ENCODE results near the gene ARL6IP6.
"Not testable (repeated sequence)": the region's sequence is repeated elsewhere in the genome, so short reads cannot be mapped to it uniquely, and the experiment has no call there.

ARL6IP6 gene

DNA sequence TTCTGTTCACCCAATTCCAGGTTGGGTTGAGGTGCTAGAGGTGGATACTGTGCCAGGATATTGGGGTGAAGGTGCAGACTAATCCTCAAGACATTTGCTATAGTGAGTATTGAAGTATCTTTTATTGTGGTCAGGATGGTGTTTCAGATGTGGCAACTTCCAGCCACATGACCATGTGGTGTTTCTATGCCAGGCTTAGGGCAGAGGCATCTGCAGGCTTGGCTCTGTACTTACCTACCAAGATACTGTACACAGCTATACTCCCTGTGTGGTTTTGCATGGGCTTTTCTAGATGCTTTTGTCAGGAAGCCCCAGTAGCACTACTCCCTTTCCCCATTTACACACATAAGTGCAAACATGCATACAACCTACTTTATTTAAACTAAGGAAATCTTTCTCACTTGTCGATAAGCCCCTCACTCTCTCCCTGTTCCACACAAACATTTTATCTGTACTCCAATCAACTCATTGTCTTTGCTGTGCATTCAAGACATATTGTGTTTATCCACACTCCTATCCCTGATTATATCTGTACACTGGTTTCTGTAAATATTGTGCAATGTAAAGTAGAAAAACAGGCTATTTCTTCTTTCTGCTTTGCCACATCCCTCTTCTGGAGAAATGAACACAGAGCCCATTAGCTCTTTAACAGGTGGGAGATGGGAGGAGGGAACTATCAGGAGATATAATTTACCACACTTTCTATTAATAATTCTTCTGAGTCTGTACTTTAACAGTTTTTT lies 12.3 kb downstream of the ARL6IP6 start:
- ChIA-PET CTCF (interaction anchor here (0.6 kb wide), 1 partner anchor 705 kb away, joined by 4 read pairs; no protein-coding TSS in a partner anchor), POLR2A (ENCODE audit: low non-redundant PET) (no interaction called here)
- TF ChIP-seq, protein P1, sequence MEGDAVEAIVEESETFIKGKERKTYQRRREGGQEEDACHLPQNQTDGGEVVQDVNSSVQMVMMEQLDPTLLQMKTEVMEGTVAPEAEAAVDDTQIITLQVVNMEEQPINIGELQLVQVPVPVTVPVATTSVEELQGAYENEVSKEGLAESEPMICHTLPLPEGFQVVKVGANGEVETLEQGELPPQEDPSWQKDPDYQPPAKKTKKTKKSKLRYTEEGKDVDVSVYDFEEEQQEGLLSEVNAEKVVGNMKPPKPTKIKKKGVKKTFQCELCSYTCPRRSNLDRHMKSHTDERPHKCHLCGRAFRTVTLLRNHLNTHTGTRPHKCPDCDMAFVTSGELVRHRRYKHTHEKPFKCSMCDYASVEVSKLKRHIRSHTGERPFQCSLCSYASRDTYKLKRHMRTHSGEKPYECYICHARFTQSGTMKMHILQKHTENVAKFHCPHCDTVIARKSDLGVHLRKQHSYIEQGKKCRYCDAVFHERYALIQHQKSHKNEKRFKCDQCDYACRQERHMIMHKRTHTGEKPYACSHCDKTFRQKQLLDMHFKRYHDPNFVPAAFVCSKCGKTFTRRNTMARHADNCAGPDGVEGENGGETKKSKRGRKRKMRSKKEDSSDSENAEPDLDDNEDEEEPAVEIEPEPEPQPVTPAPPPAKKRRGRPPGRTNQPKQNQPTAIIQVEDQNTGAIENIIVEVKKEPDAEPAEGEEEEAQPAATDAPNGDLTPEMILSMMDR (conservative IDR thresholded peaks at IDR 0.05; ENCODE audit: low read depth), result no peak
- no peak overlapping the region for H3K27ac ChIP-seq
- DNase-seq (ENCODE audit: low spot score), result no peak

DNA sequence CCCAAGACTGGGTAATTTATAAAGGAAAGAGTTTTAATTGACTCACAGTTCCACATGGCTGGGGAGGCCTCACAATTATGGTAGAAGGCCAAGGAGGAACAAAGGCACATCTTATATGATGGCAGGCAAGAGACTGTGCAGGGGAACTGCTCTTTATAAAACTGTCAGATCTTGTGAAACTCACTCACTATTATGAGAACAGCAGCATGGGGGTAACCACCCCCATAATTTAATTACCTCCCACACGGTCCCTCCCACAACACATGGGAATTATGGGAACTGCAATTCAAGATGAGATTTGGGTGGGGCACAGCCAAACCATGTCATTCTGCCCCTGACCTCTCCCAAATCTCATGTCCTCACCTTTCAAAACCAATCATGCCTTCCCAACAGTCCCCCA lies 19.1 kb downstream of the ARL6IP6 start:
- H3K27ac ChIP-seq; DNase-seq (ENCODE audit: low spot score); POLR2A ChIA-PET (ENCODE audit: low non-redundant PET): not testable (repeated sequence)
- CTCF ChIA-PET, result interaction anchor here (0.6 kb wide), 1 partner anchor 357 kb away, joined by 4 read pairs; no protein-coding TSS in a partner anchor

DNA sequence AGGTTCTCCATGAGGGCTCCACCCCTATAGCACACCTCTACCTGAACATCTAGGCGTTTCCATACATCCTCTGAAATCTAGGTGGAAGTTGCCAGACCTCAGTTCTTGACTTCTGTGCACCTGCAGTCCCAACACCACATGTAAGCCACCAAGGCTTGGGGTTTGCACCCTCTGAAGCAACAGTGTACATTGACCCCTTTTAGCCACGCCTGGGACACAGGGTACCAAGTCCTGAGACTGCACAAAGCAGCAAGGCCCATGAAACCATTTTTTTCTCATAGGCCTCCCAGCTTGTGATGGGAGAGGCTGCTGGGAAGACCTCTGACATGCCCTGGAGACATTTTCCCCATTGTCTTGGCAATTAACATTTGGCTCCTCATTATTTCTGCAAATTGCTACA lies 20.0 kb downstream of the ARL6IP6 start:
- no peak overlapping the region for H3K27ac ChIP-seq
- TF ChIP-seq, protein P1 (conservative IDR thresholded peaks at IDR 0.05; ENCODE audit: low read depth), result no peak
- no peak for DNase-seq (ENCODE audit: low spot score)
- POLR2A ChIA-PET (ENCODE audit: low non-redundant PET), result no interaction called here
- CTCF ChIA-PET, result no interaction called here

DNA sequence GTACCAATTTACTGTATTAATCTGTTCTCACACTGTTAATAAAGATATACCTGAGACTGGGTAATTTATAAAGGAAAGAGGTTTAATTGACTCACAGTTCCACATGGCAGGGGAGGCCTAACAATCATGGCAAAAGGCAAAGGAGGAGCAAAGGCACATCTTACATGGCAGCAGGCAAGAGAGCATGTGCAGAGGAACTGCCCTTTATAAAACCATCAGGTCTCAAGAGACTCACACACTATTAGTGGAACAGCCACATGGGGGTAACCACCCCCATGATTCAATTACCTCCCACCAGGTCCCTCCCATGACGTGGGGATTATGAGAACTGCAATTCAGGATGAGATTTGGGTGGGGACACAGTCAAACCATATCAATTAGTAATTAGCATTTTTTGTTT lies 21.3 kb downstream of the ARL6IP6 start:
- DNase-seq (ENCODE audit: low spot score); H3K27ac ChIP-seq; POLR2A ChIA-PET (ENCODE audit: low non-redundant PET); CTCF ChIA-PET: not testable (repeated sequence)

DNA sequence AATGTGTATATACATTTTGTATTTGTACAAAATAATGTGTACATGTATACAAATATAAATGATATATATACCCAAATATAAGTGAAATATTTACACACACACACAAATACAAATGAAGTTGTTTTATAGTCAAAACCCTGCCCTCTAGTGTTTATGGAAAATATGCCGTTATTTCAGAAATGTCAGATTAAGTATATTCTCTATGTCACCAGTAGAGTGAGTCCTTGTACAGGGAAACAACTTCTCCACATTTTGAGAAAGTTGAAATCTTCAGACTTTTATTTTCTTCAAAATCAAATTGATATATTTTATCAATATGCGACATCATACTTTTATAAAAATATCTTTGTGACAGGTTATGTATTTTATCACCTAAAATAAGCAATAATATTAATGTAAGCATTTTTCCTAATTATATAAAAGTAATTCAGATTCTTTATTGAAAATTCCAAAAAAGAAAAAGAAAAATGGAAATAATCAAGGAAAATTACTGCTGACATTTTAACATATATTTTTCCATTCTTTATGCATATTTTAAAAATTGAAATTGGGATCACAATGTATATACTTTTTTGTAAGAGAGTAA lies 22.4 kb downstream of the ARL6IP6 start:
- TF ChIP-seq, protein P1 (conservative IDR thresholded peaks at IDR 0.05; ENCODE audit: low read depth), result peak; percentile 89
- DNase-seq (ENCODE audit: low spot score), result peak; percentile 51
- no peak overlapping the region for H3K27ac ChIP-seq
- POLR2A ChIA-PET (ENCODE audit: low non-redundant PET), result no interaction called here
- CTCF ChIA-PET, result interaction anchor here (0.6 to 0.7 kb wide), 2 partner anchors 88 to 158 kb away, joined by 3 to 7 read pairs; no protein-coding TSS in a partner anchor

DNA sequence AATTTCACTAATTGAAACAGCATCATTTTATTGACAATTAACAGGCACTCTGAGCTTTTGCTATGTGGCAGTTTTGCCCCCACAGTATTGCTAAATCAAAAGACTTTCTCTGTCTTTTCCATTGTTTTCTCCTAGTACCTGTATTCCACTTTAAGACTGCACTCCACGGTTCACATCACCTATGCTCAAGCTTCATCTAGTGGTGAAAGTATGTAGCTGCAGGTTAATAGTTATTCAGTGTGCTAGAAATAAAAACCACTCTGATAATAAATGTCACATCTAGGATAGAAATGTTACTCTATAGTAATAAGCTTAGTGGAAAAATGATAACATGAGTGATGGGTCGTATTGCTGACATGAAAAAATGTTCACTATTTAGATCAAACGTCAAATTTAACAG lies 24.6 kb downstream of the ARL6IP6 start:
- ChIA-PET POLR2A (ENCODE audit: low non-redundant PET) (no interaction called here), CTCF (interaction anchor here (0.5 to 2.0 kb wide), 6 partner anchors 23 to 1322 kb away, joined by 3 to 6 read pairs (median 4); partner anchors contain the start of gene STAM2)
- DNase-seq (ENCODE audit: low spot score), result peak; percentile 30
- TF ChIP-seq, protein P1 (conservative IDR thresholded peaks at IDR 0.05; ENCODE audit: low read depth), result peak; percentile 64
- H3K27ac ChIP-seq, result no peak overlapping the region

DNA sequence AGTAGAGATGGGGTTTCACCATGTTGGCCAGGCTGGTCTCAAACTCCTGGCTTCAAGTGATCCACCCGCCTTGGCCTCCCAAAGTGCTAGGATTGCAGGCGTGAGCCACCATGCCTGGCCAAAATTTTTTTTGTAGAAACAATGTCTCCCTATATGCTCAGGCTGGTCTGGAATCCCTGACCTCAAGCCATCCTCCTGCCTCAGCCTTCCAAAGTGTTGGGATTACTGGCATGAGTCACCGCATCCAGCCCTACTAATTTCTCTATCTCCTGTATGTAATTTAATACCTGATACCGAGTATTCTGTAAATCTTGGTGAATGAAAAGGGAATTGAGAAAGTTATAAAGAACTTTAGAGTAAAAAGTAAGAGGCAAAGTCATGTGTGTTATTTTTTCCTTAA lies 29.3 kb downstream of the ARL6IP6 start:
- CTCF ChIA-PET; DNase-seq (ENCODE audit: low spot score): not testable (repeated sequence)
- peak overlapping the region; percentile 52 for H3K27ac ChIP-seq
- POLR2A ChIA-PET (ENCODE audit: low non-redundant PET), result interaction anchor here (0.6 kb wide), 1 partner anchor 31 kb away, joined by 4 read pairs; the partner anchor contains the start of gene PRPF40A

DNA sequence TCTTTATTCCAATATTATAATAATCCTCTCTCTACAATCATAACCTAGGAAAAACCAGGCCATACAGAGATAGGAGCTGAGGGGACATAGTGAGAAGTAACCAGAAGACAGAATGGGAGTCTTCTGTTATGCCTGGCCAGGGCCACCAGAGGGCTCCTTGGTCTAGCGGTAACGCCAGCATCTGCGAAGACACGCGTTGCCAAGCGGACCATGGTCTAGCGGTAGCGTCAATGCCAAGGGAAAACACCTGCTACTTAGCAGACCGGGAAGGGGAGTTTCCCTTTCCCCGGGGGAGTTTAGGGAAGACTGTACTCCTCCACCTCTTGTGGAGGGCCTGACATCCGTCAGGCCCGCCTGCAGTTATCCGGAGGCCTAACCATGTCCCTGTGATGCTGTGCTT lies 36.6 kb downstream of the ARL6IP6 start:
- CTCF ChIA-PET, result no interaction called here
- TF ChIP-seq, protein P1 (conservative IDR thresholded peaks at IDR 0.05; ENCODE audit: low read depth), result 0 out of 2 replicates have a peak, but pooled peaks have one; percentile 8
- POLR2A ChIA-PET (ENCODE audit: low non-redundant PET), result no interaction called here
- no peak overlapping the region for H3K27ac ChIP-seq
- DNase-seq (ENCODE audit: low spot score), result no peak
